Mucosa of descending colon (tissue), 3 donors: ENCODE results near the gene SCEL. TPM values are rescaled to one million over a fixed set of nuclear protein-coding genes. Genes with fewer than 3 reads are reported as not detected.

Experiments
- ATAC-seq: fragments of 200-7000 bp; cut with Tn5 transposase; one replicate; pipeline ENCODE4 v1.9.1; 2020; ENCODE audit warnings: mild to moderate bottlenecking, moderate library complexity
- DNase-seq, 3 donors: peaks; one replicate each; pipeline ENCODE4 v3.0.0-alpha.2; 2020
- H3K36me3 ChIP-seq: fragments of 200-600 bp; one replicate; pipeline ENCODE4 v1.8.0; 2021; ENCODE audit warnings: low read depth, mild to moderate bottlenecking
- H3K4me1 ChIP-seq: fragments of 200-600 bp; one replicate; pipeline ENCODE4 v1.8.0; 2021; ENCODE audit warnings: low read depth, mild to moderate bottlenecking
- H3K4me3 ChIP-seq: fragments of 200-600 bp; one replicate; pipeline ENCODE4 v1.8.0; 2021; ENCODE audit warnings: mild to moderate bottlenecking
- H3K9me3 ChIP-seq: fragments of 200-600 bp; one replicate; pipeline ENCODE4 v1.8.0; 2021; ENCODE audit warnings: mild to moderate bottlenecking
- intact Hi-C, 2 donors: fragments of 100-400 bp; cut with DNase I in 1 of 2; cut with micrococcal nuclease in 1 of 2; formaldehyde crosslinking; loops; one replicate each; pipeline versions ENCODE4 v1.11.0 to v1.11.1; 2022; cut with DNase I, micrococcal nuclease
- total RNA-seq, 3 donors: library from RNA; stranded (reverse); fragmentation: NEBNext Ultra II Directional in 2 of 3; extraction: Animal tissue kit (Norgen Biotek cat#: 25700) in 2 of 3; gene quantifications; one replicate each; pipeline versions ENCODE4 v1.2.1 to v1.2.4, GENCODE V29; 2021 to 2023
- TF ChIP-seq, protein P1 (sequence below): fragments of 200-600 bp; IDR thresholded peaks from one replicate; pipeline ENCODE4 v1.8.0; 2022; ENCODE audit warnings: antibody characterized with exemption, mild to moderate bottlenecking
- donor health status: DM: no; HTN: no; CAD: no; lungs with moderate emphysema.
- donor health status: DM: no; HTN: no; CAD: no.
- donor health status: DM: no; HTN: yes; CAD: no.

The SCEL gene
- total RNA-seq, 3 donors from 2014 or later: 0.19 to 1.9 (median 1.4) TPM

DNA sequence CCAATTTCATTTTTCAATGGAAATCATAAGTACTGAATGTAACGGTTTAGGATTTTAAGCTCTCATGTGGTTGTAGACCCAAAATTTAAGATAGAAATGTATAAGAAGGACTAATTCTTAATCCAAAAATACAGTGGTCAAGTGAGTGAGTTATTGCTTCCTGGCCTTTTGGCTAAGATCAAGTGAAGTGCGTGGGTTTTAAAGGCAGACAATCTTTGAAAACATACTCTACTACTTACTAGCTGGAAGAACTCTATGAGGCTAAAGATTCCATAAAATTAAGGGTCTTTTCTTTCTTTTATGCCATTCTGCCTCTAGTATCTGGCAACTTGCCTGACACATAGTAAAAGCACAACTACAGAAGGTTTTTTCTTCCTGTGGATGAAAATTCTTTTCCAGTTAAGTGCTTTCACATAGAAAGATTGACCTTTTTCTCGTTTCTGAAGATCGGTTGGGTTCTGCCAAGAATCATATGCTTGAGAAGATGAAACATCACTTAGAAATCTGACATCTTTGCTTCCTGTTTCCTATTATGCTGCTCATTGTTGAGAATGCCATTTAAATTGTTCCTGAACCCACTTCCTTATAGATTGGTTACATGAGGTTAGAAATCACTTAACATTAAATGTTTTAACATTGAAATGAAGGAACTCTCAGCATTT lies 26.4 kb upstream of the SCEL start:
- DNase-seq (no peak), ATAC-seq (no peak)
- Histone ChIP-seq H3K36me3 (no peaks in the 10 kb centered on the region), H3K4me1 (no peaks in the 10 kb centered on the region), H3K9me3 (no peaks in the 10 kb centered on the region), H3K4me3 (no peak overlapping the region)
- intact Hi-C loops: no loop called here
- TF ChIP-seq, protein P1, sequence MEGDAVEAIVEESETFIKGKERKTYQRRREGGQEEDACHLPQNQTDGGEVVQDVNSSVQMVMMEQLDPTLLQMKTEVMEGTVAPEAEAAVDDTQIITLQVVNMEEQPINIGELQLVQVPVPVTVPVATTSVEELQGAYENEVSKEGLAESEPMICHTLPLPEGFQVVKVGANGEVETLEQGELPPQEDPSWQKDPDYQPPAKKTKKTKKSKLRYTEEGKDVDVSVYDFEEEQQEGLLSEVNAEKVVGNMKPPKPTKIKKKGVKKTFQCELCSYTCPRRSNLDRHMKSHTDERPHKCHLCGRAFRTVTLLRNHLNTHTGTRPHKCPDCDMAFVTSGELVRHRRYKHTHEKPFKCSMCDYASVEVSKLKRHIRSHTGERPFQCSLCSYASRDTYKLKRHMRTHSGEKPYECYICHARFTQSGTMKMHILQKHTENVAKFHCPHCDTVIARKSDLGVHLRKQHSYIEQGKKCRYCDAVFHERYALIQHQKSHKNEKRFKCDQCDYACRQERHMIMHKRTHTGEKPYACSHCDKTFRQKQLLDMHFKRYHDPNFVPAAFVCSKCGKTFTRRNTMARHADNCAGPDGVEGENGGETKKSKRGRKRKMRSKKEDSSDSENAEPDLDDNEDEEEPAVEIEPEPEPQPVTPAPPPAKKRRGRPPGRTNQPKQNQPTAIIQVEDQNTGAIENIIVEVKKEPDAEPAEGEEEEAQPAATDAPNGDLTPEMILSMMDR: no peak

DNA sequence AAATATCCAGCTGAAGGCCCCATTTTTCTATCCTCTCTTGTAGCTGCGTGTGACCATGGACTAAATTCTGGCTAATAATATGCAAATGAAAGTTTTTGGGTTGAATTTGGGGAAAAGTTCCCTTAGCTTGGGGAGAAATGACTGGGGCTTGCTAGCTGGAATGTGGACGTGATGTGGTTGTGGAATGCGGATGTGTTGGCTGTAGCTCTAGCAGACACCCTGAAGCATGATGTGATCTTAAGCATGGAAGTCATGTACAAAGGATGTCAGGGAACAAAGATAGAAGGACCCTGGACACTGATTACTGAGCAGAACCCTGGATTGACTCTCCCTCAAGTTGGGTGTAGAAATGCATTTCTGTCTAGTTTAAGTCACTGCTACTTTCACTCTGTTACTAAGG lies 25.4 kb upstream of the SCEL start:
- Histone ChIP-seq H3K36me3 (no peaks in the 10 kb centered on the region), H3K4me3 (no peak overlapping the region), H3K9me3 (no peaks in the 10 kb centered on the region), H3K4me1 (no peaks in the 10 kb centered on the region)
- intact Hi-C loops: no loop called here
- DNase-seq: no peak
- TF ChIP-seq, protein P1: no peak
- ATAC-seq: no peak

DNA sequence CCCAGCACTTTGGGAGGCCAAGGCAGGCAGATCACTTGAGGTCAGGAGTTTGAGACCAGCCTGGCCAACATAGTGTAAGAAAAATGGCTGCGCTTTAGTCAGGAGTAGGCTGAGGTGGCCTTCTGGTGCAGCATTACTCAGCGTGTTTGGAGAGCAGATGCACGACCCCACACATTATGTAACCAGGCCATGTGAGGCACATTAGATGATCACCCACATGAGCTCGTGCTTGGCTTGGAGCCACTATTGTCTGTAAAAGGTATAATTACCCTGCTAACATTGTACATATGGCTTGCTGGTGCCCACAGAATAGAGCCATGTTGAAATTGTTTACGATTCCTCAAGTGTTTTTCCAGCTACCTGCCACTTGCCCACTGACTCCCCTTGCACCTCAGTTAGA lies 24.0 kb upstream of the SCEL start:
- ATAC-seq (no peak), DNase-seq (no peak)
- Histone ChIP-seq H3K9me3 (no peaks in the 10 kb centered on the region), H3K4me1 (no peaks in the 10 kb centered on the region), H3K4me3 (no peak overlapping the region), H3K36me3 (no peaks in the 10 kb centered on the region)
- intact Hi-C loops: no loop called here
- TF ChIP-seq, protein P1: no peak

DNA sequence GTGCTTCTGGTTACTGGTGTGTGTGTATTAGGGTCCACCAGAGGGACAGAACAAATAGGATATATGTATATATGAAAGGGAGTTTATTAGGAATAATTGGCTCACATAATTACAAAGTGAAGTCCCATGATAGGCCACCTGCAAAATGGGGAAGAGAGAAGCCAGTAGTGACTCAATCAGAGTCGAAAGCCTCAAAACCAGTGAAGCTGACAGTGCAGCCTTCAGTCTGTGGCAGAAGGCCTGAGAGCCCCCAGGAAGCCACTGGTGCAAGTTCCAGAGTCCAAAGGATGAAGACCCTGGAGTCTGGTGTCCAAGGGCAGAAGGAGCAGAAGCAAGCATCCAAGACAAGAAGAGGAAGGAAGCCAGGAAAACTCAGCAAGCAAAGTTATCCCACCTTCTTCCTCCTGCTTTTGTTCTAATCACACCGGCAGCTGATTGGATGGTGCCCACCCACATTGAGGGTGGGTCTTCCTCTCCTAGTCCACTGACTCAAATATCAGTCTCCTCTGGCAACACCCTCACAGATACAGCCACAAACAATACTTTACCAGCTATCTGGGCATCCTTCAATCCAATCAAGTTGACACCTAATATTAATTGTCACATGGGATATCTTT lies 21.7 kb upstream of the SCEL start:
- ATAC-seq: no peak
- no peak overlapping the region for H3K4me3 ChIP-seq
- no peak for DNase-seq

DNA sequence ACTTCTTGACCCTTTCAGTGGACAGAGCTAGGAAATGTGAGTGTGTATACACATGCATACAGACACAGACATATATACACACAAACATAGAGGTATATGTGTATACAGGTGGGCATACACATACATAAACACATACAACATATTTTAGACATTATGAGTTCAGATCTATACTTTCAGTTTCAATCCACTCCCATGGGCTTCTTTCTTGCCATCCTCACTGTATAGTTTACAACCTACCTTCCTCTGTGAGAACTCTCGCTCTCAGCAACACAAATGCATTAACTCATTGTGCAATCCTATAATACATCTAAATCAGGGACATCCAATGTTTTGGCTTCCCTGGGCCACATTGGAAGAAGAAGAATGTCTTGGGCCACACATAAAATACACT lies 21.2 kb upstream of the SCEL start:
- H3K36me3 ChIP-seq: no peaks in the 10 kb centered on the region
- DNase-seq (no peak), ATAC-seq (no peak)
- H3K4me3 ChIP-seq: no peak overlapping the region
- intact Hi-C loops: no loop called here
- H3K4me1 ChIP-seq: no peaks in the 10 kb centered on the region
- TF ChIP-seq, protein P1: no peak
- no peaks in the 10 kb centered on the region for H3K9me3 ChIP-seq

More for the DNA sequence above, 21.7 kb upstream of the SCEL start:
- Histone ChIP-seq H3K9me3 (no peaks in the 10 kb centered on the region), H3K4me1 (no peaks in the 10 kb centered on the region), H3K36me3 (no peaks in the 10 kb centered on the region)
- intact Hi-C loops: no loop called here
- TF ChIP-seq, protein P1: no peak
